Thyroid gland (tissue), 4 donors: Measurements from ENCODE around the gene DNAI1.

ENCODE experiments used
- CTCF ChIP-seq, 6 experiments: fragments of 200-600 bp in 3 of 6; fragments of 450-650 bp in 3 of 6; sonication (generic) in 3 of 6; IDR thresholded peaks; one replicate each; pipeline ENCODE4 v1.5.1; 2016 to 2019; ENCODE audit warnings: antibody characterized with exemption in 6 of 6, mild to moderate bottlenecking in 2 of 6, inconsistent platforms in 1 of 6, moderate library complexity in 1 of 6
- POLR2A ChIP-seq, 2 donors: fragments of 450-650 bp; IDR thresholded peaks; one replicate each; pipeline ENCODE4 v1.6.1; 2017; ENCODE audit warnings: antibody characterized with exemption in 2 of 2, mild to moderate bottlenecking in 2 of 2, moderate library complexity in 1 of 2

- no peak for TF ChIP-seq CTCF (IDR thresholded peaks at IDR 0.05)
- no peak for TF ChIP-seq POLR2A (IDR thresholded peaks at IDR 0.05)
Observed at GRCh38 chr9:34456746-34457145, 1.9 kb upstream of the DNAI1 start.
